A549 (cell line): Measurements from ENCODE around the gene PCNX3.

Experiments
- CHD2 ChIP-seq: fragments of 150-350 bp; IDR thresholded peaks from 2 replicates; pipeline ENCODE4 v1.6.1; 2014; ENCODE audit warnings: low read length; ENCODE audit not compliant: partially characterized antibody
- EHF ChIP-seq: fragments of 250-450 bp; sonication (Bioruptor Pico); IDR thresholded peaks from 2 replicates; pipeline ENCODE4 v1.5.0; 2020; ENCODE audit warnings: mild to moderate bottlenecking
- JUN ChIP-seq, 2 experiments: fragments of >200 bp; sonication (Bioruptor Twin); formaldehyde crosslinking; IDR thresholded peaks; 2 replicates in 1 of 2; 3 replicates in 1 of 2; pipeline ENCODE4 v1.6.1; 2016 to 2017
- JUNB ChIP-seq: fragments of >200 bp; sonication (Bioruptor Twin); formaldehyde crosslinking; IDR thresholded peaks from 2 replicates; pipeline ENCODE4 v1.6.1; 2016
- POLR2A ChIP-seq: IDR thresholded peaks from 2 replicates; pipeline ENCODE4 v1.6.1; 2012; ENCODE audit warnings: mild to moderate bottlenecking, low read length
- RFX5 ChIP-seq: fragments of 450-650 bp; IDR thresholded peaks from 2 replicates; pipeline ENCODE4 v1.7.1; 2014; ENCODE audit warnings: antibody characterized with exemption, mild to moderate bottlenecking, moderate library complexity
- SREBF2 ChIP-seq: fragments of 450-650 bp; IDR thresholded peaks from 2 replicates; pipeline ENCODE4 v1.6.1; 2014; ENCODE audit warnings: mild to moderate bottlenecking, moderate library complexity
- TF ChIP-seq, protein P1 (sequence below): fragments of >200 bp; sonication (Bioruptor Twin); formaldehyde crosslinking; IDR thresholded peaks from 3 replicates; pipeline ENCODE4 v1.5.1; 2016
- TF ChIP-seq, protein P2 (sequence below): fragments of 450-650 bp; IDR thresholded peaks from 2 replicates; pipeline ENCODE4 v1.6.1; 2014; ENCODE audit warnings: antibody characterized with exemption
- TF ChIP-seq, protein P3 (sequence below): IDR thresholded peaks from 2 replicates; pipeline ENCODE4 v1.6.1; 2012

DNA sequence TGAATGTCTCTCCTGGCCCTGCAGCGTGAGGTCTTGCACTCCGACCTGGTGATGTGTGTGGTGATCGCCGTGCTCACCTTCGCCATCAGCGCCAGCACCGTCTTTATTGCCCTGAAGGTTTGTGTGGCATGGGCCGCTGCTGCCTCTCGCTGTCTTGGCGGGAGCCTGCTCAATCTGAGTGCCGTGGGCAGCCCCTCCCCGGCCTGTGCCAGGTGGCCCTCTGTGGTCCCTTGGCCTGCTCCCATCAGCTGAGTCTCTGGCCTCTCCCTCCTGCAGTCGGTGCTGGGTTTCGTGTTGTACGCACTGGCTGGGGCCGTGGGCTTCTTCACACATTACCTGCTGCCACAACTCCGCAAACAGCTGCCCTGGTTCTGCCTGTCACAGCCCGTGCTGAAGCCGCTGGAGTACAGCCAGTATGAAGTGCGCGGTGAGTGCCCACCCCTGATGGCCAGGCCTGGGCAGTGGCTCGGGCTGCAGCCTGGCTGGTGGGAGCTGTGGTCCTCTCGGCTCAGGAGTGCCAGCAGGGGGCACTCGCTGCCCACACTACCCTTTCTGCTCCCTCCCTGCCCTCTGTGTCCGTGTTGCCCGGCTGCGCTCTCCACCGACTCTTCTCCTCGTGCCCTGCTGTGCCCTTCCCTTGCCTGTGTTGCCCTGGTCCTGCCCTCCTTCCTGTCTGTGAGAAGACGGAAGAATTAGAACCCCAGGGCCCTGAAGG lies 10.2 kb downstream of the PCNX3 start:
- TF ChIP-seq, protein P1, sequence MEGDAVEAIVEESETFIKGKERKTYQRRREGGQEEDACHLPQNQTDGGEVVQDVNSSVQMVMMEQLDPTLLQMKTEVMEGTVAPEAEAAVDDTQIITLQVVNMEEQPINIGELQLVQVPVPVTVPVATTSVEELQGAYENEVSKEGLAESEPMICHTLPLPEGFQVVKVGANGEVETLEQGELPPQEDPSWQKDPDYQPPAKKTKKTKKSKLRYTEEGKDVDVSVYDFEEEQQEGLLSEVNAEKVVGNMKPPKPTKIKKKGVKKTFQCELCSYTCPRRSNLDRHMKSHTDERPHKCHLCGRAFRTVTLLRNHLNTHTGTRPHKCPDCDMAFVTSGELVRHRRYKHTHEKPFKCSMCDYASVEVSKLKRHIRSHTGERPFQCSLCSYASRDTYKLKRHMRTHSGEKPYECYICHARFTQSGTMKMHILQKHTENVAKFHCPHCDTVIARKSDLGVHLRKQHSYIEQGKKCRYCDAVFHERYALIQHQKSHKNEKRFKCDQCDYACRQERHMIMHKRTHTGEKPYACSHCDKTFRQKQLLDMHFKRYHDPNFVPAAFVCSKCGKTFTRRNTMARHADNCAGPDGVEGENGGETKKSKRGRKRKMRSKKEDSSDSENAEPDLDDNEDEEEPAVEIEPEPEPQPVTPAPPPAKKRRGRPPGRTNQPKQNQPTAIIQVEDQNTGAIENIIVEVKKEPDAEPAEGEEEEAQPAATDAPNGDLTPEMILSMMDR = peak; percentile 62
- TF ChIP-seq RFX5 (no peak), JUNB (no peak), POLR2A (no peak), CHD2 (no peak), JUN (IDR thresholded peaks at IDR 0.05) (no peak), EHF (no peak), SREBF2 (no peak)
- TF ChIP-seq, protein P2, sequence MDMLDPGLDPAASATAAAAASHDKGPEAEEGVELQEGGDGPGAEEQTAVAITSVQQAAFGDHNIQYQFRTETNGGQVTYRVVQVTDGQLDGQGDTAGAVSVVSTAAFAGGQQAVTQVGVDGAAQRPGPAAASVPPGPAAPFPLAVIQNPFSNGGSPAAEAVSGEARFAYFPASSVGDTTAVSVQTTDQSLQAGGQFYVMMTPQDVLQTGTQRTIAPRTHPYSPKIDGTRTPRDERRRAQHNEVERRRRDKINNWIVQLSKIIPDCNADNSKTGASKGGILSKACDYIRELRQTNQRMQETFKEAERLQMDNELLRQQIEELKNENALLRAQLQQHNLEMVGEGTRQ = no peak
- TF ChIP-seq, protein P3, sequence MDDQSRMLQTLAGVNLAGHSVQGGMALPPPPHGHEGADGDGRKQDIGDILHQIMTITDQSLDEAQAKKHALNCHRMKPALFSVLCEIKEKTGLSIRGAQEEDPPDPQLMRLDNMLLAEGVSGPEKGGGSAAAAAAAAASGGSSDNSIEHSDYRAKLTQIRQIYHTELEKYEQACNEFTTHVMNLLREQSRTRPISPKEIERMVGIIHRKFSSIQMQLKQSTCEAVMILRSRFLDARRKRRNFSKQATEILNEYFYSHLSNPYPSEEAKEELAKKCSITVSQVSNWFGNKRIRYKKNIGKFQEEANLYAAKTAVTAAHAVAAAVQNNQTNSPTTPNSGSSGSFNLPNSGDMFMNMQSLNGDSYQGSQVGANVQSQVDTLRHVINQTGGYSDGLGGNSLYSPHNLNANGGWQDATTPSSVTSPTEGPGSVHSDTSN = no peak
